Nephron (organoid): ENCODE results near the gene NHLRC1.
A peak's percentile ranks its signal among the peaks of the same experiment; 100 is the strongest.
"Not testable (repeated sequence)": the region's sequence is repeated elsewhere in the genome, so short reads cannot be mapped to it uniquely, and the experiment has no call there.

Experiments
- H3K27ac Mint-ChIP-seq, 3 experiments: 2 replicates each; pipeline ENCODE4 v1.8.0; 2020; ENCODE audit warnings: mixed read lengths in 3 of 3, mild to moderate bottlenecking in 2 of 3, moderate library complexity in 1 of 3
- H3K27me3 Mint-ChIP-seq: 2 replicates; pipeline ENCODE4 v1.8.0; 2021; ENCODE audit warnings: low read depth, mild to moderate bottlenecking, moderate library complexity, mixed read lengths
- H3K36me3 Mint-ChIP-seq: 2 replicates; pipeline ENCODE4 v1.8.0; 2020; ENCODE audit warnings: low read depth, mixed read lengths
- H3K4me1 Mint-ChIP-seq: 2 replicates; pipeline ENCODE4 v1.8.0; 2020; ENCODE audit warnings: mixed read lengths
- H3K4me3 Mint-ChIP-seq, 3 experiments: 2 replicates each; pipeline ENCODE4 v1.8.0; 2020; ENCODE audit warnings: mild to moderate bottlenecking in 3 of 3, mixed read lengths in 3 of 3, moderate library complexity in 2 of 3
- H3K9me3 Mint-ChIP-seq: 2 replicates; pipeline ENCODE4 v1.8.0; 2020; ENCODE audit warnings: mixed read lengths
- TF ChIP-seq, protein P1 (sequence below), 3 experiments: fragments of 200-600 bp; sonication (generic); IDR thresholded peaks; one replicate each; pipeline ENCODE4 v1.5.0; 2021; ENCODE audit warnings: antibody characterized with exemption in 3 of 3; ENCODE audit not compliant: unreplicated experiment in 3 of 3

NHLRC1 gene

DNA sequence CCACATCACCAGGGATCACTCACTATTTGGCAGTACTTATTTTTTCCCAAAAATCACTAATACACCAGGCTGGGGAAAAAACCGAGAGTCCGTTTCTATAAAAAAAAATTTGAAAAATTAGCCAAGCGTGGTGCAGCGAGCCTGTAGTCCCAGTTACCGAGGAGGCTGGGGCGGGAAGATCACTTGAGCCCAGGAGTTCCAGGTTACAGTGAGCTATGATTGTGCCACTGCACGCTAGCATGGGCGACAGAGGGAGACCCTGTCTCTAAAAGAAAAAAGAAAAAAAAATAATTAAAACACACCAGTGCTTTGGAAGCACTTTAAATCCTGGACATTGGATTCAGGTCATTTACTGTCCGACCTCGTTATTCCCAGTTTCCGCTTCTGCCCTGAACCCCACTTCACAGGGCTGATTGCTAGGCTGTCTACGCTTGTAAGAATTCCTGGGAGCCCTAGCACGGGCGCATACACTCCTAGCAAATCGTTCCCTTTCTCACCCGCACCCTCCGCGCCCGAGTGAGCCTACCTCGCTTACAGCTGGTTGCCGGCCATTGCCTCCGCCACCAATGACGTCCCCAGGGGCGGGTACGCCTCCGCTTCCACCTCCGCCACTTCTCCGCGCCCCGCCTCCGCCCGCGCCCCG is 32.2 kb upstream of the NHLRC1 start, which contains the start of gene TPMT:
TSS of gene TPMT (minus strand) at position 571 of the 643 bp plus-strand sequence. CDS start 5,950 bp downstream, outside the sequence.
- H3K36me3 Mint-ChIP-seq, result peaks cover 12% of the 10 kb centered on the region
- no peaks in the 10 kb centered on the region for H3K9me3 Mint-ChIP-seq
- peaks cover 4% of the 10 kb centered on the region for H3K27me3 Mint-ChIP-seq
- TF ChIP-seq, protein P1, sequence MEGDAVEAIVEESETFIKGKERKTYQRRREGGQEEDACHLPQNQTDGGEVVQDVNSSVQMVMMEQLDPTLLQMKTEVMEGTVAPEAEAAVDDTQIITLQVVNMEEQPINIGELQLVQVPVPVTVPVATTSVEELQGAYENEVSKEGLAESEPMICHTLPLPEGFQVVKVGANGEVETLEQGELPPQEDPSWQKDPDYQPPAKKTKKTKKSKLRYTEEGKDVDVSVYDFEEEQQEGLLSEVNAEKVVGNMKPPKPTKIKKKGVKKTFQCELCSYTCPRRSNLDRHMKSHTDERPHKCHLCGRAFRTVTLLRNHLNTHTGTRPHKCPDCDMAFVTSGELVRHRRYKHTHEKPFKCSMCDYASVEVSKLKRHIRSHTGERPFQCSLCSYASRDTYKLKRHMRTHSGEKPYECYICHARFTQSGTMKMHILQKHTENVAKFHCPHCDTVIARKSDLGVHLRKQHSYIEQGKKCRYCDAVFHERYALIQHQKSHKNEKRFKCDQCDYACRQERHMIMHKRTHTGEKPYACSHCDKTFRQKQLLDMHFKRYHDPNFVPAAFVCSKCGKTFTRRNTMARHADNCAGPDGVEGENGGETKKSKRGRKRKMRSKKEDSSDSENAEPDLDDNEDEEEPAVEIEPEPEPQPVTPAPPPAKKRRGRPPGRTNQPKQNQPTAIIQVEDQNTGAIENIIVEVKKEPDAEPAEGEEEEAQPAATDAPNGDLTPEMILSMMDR (IDR thresholded peaks at IDR 0.05; ENCODE audit: unreplicated experiment in 3 of 3), result no peak
- peak within 1 kb of the TSS; percentile 97 to 99 (median 98) for H3K4me3 Mint-ChIP-seq
- peak within 1 kb of the TSS; percentile 58 to 97 (median 94) for H3K27ac Mint-ChIP-seq
- peaks cover 13% of the 10 kb centered on the region for H3K4me1 Mint-ChIP-seq

DNA sequence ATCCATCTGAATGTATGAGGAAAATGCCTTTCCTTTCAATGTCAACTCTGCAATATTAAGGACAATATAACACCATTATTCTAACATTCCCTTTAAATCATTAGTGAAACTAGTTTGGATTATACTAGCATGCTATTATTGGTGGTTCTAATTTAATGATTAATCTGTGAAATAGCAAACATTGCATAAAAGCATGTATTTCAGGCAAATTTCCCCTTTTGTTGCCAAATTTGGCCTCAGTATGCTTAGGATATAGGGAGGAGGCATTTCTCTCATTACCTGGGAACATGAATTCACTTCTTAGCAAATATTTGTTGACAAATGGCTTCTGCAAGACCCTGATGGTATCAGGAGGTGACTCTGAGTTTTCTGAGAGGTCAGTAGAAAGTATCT is 30.8 kb upstream of the NHLRC1 start:
- TF ChIP-seq, protein P1 (IDR thresholded peaks at IDR 0.05; ENCODE audit: unreplicated experiment in 3 of 3), result no peak
- Mint-ChIP-seq H3K27me3 (peaks cover 4% of the 10 kb centered on the region), H3K4me3 (peak overlapping the region; percentile 1 to 99 (median 26)), H3K4me1 (peaks cover 13% of the 10 kb centered on the region), H3K9me3 (no peaks in the 10 kb centered on the region), H3K36me3 (peaks cover 8% of the 10 kb centered on the region), H3K27ac (peak overlapping the region in 1 of 3 experiments; percentile 27)

- H3K4me1 Mint-ChIP-seq, result peaks cover 13% of the 10 kb centered on the region
- H3K9me3 Mint-ChIP-seq, result no peaks in the 10 kb centered on the region
- peaks cover 4% of the 10 kb centered on the region for H3K27me3 Mint-ChIP-seq
- TF ChIP-seq, protein P1 (IDR thresholded peaks at IDR 0.05; ENCODE audit: unreplicated experiment in 3 of 3), result no peak
- H3K27ac Mint-ChIP-seq, result no peak overlapping the region
- no peak overlapping the region for H3K4me3 Mint-ChIP-seq
- peaks cover 8% of the 10 kb centered on the region for H3K36me3 Mint-ChIP-seq
Measured at GRCh38 chr6:18151801-18152200, 29.3 kb upstream of the NHLRC1 start.

DNA sequence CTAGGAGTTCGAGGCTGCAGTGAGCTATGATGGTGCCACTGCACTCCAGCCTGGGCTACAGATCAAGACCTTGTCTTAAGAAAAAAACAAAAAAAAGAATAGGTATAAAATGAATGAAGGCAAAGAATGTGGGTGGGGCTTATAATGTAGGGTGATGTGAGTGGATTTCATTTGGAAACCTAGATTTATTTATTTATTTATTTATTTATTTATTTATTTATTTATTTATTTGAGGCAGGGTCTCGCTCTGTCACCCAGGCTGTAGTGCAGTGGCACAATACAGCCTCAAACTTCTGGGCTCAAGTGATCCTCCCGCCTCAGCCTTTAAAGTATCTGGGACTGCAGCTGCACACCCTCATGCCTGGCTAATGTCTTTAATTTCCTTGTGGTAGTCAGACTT is 28.9 kb upstream of the NHLRC1 start:
- not testable (repeated sequence) for H3K27ac Mint-ChIP-seq, H3K36me3 Mint-ChIP-seq, H3K4me3 Mint-ChIP-seq, H3K27me3 Mint-ChIP-seq, H3K9me3 Mint-ChIP-seq
- peaks cover 13% of the 10 kb centered on the region for H3K4me1 Mint-ChIP-seq

DNA sequence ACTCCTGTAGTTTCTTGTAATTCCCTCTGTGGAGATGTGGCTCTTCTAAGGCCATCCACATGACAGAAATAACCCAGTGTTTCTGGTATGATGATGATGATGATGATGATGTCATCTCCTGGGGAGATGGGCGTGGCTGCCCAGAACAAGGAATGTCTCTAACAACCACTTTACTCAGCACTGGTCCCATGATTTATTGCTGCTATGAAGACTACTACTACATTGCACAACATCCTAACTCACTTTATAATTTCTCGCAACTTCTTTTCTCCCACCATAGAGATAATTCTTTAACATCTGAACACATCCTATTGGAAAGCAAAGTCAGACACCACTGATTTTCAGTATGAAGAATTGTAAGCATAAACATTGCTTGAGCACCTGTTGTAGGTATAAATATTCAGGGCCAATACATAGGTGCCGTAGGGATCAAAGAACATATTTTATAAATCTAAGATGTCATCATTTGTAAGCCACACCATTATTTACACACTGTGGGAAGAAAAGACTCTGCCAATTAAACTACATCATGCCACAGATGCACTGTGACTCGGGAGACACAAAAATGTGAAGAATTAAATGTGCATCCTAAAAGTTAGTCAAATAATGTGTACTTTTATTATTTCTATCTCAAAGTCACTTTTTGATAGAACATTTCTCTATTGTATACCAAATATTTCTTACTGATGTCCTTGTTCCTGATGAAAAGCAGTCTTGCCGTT is 26.0 kb upstream of the NHLRC1 start:
- TF ChIP-seq, protein P1 (IDR thresholded peaks at IDR 0.05; ENCODE audit: unreplicated experiment in 3 of 3), result no peak

GRCh38 chr6:18147616-18148015 is 25.1 kb upstream of the NHLRC1 start:
- Mint-ChIP-seq H3K27me3 (peaks cover 4% of the 10 kb centered on the region), H3K4me1 (peaks cover 6% of the 10 kb centered on the region), H3K27ac (peak overlapping the region; percentile 62 to 73 (median 72)), H3K9me3 (no peaks in the 10 kb centered on the region), H3K36me3 (peaks cover 15% of the 10 kb centered on the region), H3K4me3 (no peak overlapping the region)
- TF ChIP-seq, protein P1 (IDR thresholded peaks at IDR 0.05; ENCODE audit: unreplicated experiment in 3 of 3), result no peak

More for the DNA sequence above, 26.0 kb upstream of the NHLRC1 start:
- H3K27me3 Mint-ChIP-seq, result peaks cover 4% of the 10 kb centered on the region
- no peak overlapping the region for H3K27ac Mint-ChIP-seq
- H3K4me3 Mint-ChIP-seq, result no peak overlapping the region
- peaks cover 9% of the 10 kb centered on the region for H3K4me1 Mint-ChIP-seq
- no peaks in the 10 kb centered on the region for H3K9me3 Mint-ChIP-seq
- H3K36me3 Mint-ChIP-seq, result peaks cover 8% of the 10 kb centered on the region
